HG03575 (cell line): ENCODE measurements around the gene SNRNP70.
"Not testable (repeated sequence)": the region's sequence is repeated elsewhere in the genome, so short reads cannot be mapped to it uniquely, and the experiment has no call there.

ENCODE experiments used
- ATAC-seq: cut with Tn5 transposase; IDR thresholded peaks from one replicate; pipeline ENCODE4 v1.9.1; 2021; ENCODE audit not compliant: unreplicated experiment, insufficient number of reproducible peaks, low FRiP score; ENCODE audit errors: extremely low read depth

SNRNP70 gene

GRCh38 chr19:49061445-49061844 is 23.8 kb upstream of the SNRNP70 start:
- ATAC-seq: no peak

- ATAC-seq: no peak
These were observed 21.1 kb upstream of the SNRNP70 start for GRCh38 chr19:49064029-49064629.

GRCh38 chr19:49064768-49065611 is 20.3 kb upstream of the SNRNP70 start, which contains the start of gene NTF4:
NTF4 (minus strand) TSS chr19:49064818; CDS start chr19:49061997, 2,821 bp downstream.
- no peak for ATAC-seq

GRCh38 chr19:49065905-49066512 is 19.2 kb upstream of the SNRNP70 start:
- no peak for ATAC-seq

GRCh38 chr19:49067554-49067953 is 17.7 kb upstream of the SNRNP70 start:
- ATAC-seq: no peak

GRCh38 chr19:49069026-49069425 is 16.2 kb upstream of the SNRNP70 start:
- no peak for ATAC-seq

GRCh38 chr19:49070416-49070815 is 14.8 kb upstream of the SNRNP70 start:
- ATAC-seq: no peak

GRCh38 chr19:49071860-49072547 is 13.2 kb upstream of the SNRNP70 start:
- no peak for ATAC-seq

GRCh38 chr19:49073514-49074378 is 11.5 kb upstream of the SNRNP70 start:
- no peak for ATAC-seq

- not testable (repeated sequence) for ATAC-seq
These were observed 10.4 kb upstream of the SNRNP70 start for GRCh38 chr19:49074869-49075268.

- no peak for ATAC-seq
These were observed 4.9 kb upstream of the SNRNP70 start for GRCh38 chr19:49080392-49080791.

- no peak for ATAC-seq
These were observed 4.0 kb upstream of the SNRNP70 start for GRCh38 chr19:49081273-49081672.

GRCh38 chr19:49084206-49085019 is 838 bp upstream of the SNRNP70 start:
- no peak for ATAC-seq

- ATAC-seq: no peak
These were observed 599 bp downstream of the SNRNP70 start for GRCh38 chr19:49085868-49086232.

GRCh38 chr19:49086296-49086695 is 1.0 kb downstream of the SNRNP70 start:
- ATAC-seq: no peak

GRCh38 chr19:49091391-49092038 is 6.3 kb downstream of the SNRNP70 start:
- ATAC-seq: no peak

- no peak for ATAC-seq
These were observed 7.4 kb downstream of the SNRNP70 start for GRCh38 chr19:49092686-49093085.
